H1 (cell line): ENCODE results near the gene VSIG10L. TPM values are rescaled to one million over a fixed set of nuclear protein-coding genes. Genes with fewer than 3 reads are reported as not detected.

Experiments used
- CTCF ChIA-PET: fragments of 300-600 bp; sonication (Branson Sonifier 250); formaldehyde crosslinking; loops from one replicate; lab custom pipeline; 2021; ENCODE audit not compliant: partially characterized antibody; lab: Charles Lee
- POLR2A ChIA-PET: fragments of 300-600 bp; sonication (Branson Sonifier 250); formaldehyde crosslinking; loops from one replicate; lab custom pipeline; 2021; ENCODE audit warnings: inconsistent platforms; ENCODE audit not compliant: partially characterized antibody; lab: Charles Lee
- DNase-seq, 2 experiments: peaks; one replicate each; pipeline versions ENCODE4 v3.0.0 to v3.0.0-alpha.2; 2010 to 2022; ENCODE audit warnings: low spot score in 2 of 2, low read depth in 1 of 2, mixed read lengths in 1 of 2
- FAIRE-seq: peaks from 2 replicates; lab custom pipeline; 2011; peaks lifted over from hg19 to GRCh38; lab: Jason Lieb, UNC
- H2AFZ ChIP-seq: 2 replicates; pipeline ENCODE4 v1.8.1; 2012; ENCODE audit warnings: low read length, inconsistent platforms
- H2AK5ac ChIP-seq: 2 replicates; pipeline ENCODE4 v1.6.1; 2013; ENCODE audit warnings: low read depth, low read length
- H2BK120ac ChIP-seq: replicated peaks from 2 replicates; pipeline ENCODE3; 2013; ENCODE audit warnings: low read depth, low read length, inconsistent platforms
- H2BK12ac ChIP-seq: 2 replicates; pipeline ENCODE4 v1.6.1; 2013; ENCODE audit warnings: low read depth, low read length
- H2BK15ac ChIP-seq: 2 replicates; pipeline ENCODE4 v1.6.1; 2013; ENCODE audit warnings: low read length
- H2BK20ac ChIP-seq: 2 replicates; pipeline ENCODE4 v1.6.1; 2013; ENCODE audit warnings: low read length
- H2BK5ac ChIP-seq: 2 replicates; pipeline ENCODE4 v1.6.1; 2013; ENCODE audit warnings: low read depth, low read length
- H3K14ac ChIP-seq: 2 replicates; pipeline ENCODE4 v1.6.1; 2013; ENCODE audit warnings: inconsistent platforms; ENCODE audit not compliant: insufficient read length
- H3K18ac ChIP-seq: 2 replicates; pipeline ENCODE4 v1.6.1; 2013; ENCODE audit warnings: low read length; ENCODE audit errors: extremely low read depth
- H3K23ac ChIP-seq: 2 replicates; pipeline ENCODE4 v1.6.1; 2013; ENCODE audit warnings: inconsistent platforms; ENCODE audit not compliant: insufficient read length
- H3K23me2 ChIP-seq: 2 replicates; pipeline ENCODE4 v1.6.1; 2013; ENCODE audit warnings: low read depth, low read length
- H3K27ac ChIP-seq: 2 replicates; pipeline ENCODE4 v1.6.1; 2011; ENCODE audit warnings: low read depth, low read length, inconsistent platforms
- H3K27me3 ChIP-seq, 4 experiments: replicated peaks in 1 of 4; 1 replicate in 1 of 4; 2 replicates in 3 of 4; pipeline versions ENCODE4 v1.6.1 to v1.8.1; 2011 to 2013; ENCODE audit warnings: low read length in 3 of 4, mild to moderate bottlenecking in 3 of 4, inconsistent platforms in 2 of 4, mixed read lengths in 2 of 4, moderate library complexity in 1 of 4; ENCODE audit not compliant: control insufficient read depth in 3 of 4, insufficient read depth in 3 of 4; ENCODE audit errors: extremely low read depth in 1 of 4
- H3K36me3 ChIP-seq, 4 experiments: 2 replicates each; pipeline versions ENCODE4 v1.6.1 to v1.8.1; 2011 to 2013; ENCODE audit warnings: mild to moderate bottlenecking in 4 of 4, low read length in 3 of 4, moderate library complexity in 2 of 4, control low read depth in 1 of 4, inconsistent platforms in 1 of 4; ENCODE audit not compliant: insufficient read depth in 4 of 4, control insufficient read depth in 2 of 4
- H3K4ac ChIP-seq: replicated peaks from 2 replicates; pipeline ENCODE3; 2013; ENCODE audit warnings: low read length, low read depth, mixed read lengths, inconsistent platforms; ENCODE audit not compliant: insufficient read length
- H3K4me1 ChIP-seq, 4 experiments: replicated peaks in 1 of 4; 1 replicate in 1 of 4; 2 replicates in 3 of 4; pipeline versions ENCODE4 v1.6.1 to v1.8.1; 2011 to 2013; ENCODE audit warnings: low read length in 3 of 4, inconsistent platforms in 2 of 4, mixed read lengths in 1 of 4; ENCODE audit not compliant: insufficient read depth in 4 of 4, control insufficient read depth in 3 of 4
- H3K4me2 ChIP-seq, 2 experiments: 2 replicates each; pipeline versions ENCODE4 v1.6.1 to v1.8.1; 2011 to 2013; ENCODE audit warnings: low read depth in 2 of 2, low read length in 2 of 2, control low read depth in 1 of 2, inconsistent platforms in 1 of 2, mild to moderate bottlenecking in 1 of 2; ENCODE audit not compliant: insufficient read depth in 1 of 2
- H3K4me3 ChIP-seq, 4 experiments: fragments of 200-600, 300-600 bp in 1 of 4; sonication (generic), shearing (Covaris generic), sonication (Bioruptor Twin) in 1 of 4; 2 replicates each; pipeline versions ENCODE4 v1.5.1 to v1.8.1; 2011 to 2016; ENCODE audit warnings: low read length in 4 of 4, low read depth in 3 of 4, control low read depth in 2 of 4, inconsistent platforms in 2 of 4, mild to moderate bottlenecking in 2 of 4, mixed read lengths in 1 of 4, moderate library complexity in 1 of 4; ENCODE audit not compliant: insufficient read depth in 2 of 4; ENCODE audit errors: extremely low read depth in 1 of 4
- H3K56ac ChIP-seq: replicated peaks from 2 replicates; pipeline ENCODE3; 2013; ENCODE audit warnings: low read depth, mild to moderate bottlenecking, mixed read lengths, low read length, inconsistent platforms; ENCODE audit not compliant: insufficient read length
- H3K79me1 ChIP-seq: 2 replicates; pipeline ENCODE4 v1.6.1; 2013; ENCODE audit warnings: low read depth, low read length, control low read depth
- H3K79me2 ChIP-seq, 2 experiments: 2 replicates each; pipeline versions ENCODE4 v1.6.1 to v1.8.1; 2012 to 2013; ENCODE audit warnings: low read length in 2 of 2, mild to moderate bottlenecking in 2 of 2, inconsistent platforms in 1 of 2; ENCODE audit not compliant: insufficient read depth in 2 of 2, control insufficient read depth in 1 of 2
- H3K9ac ChIP-seq, 4 experiments: replicated peaks in 1 of 4; 1 replicate in 1 of 4; 2 replicates in 3 of 4; pipeline versions ENCODE4 v1.6.1 to v1.8.1; 2011 to 2013; ENCODE audit warnings: low read depth in 3 of 4, low read length in 3 of 4, control low read depth in 2 of 4, mild to moderate bottlenecking in 2 of 4, moderate library complexity in 2 of 4, inconsistent platforms in 1 of 4; ENCODE audit errors: extremely low read depth in 1 of 4
- H3K9me3 ChIP-seq, 2 experiments: 2 replicates each; pipeline versions ENCODE4 v1.6.1 to v1.8.1; 2012 to 2013; ENCODE audit warnings: mild to moderate bottlenecking in 2 of 2, moderate library complexity in 2 of 2, control low read depth in 1 of 2, inconsistent platforms in 1 of 2, low read depth in 1 of 2, low read length in 1 of 2, mixed read lengths in 1 of 2; ENCODE audit not compliant: insufficient read depth in 2 of 2
- H4K20me1 ChIP-seq, 2 experiments: replicated peaks in 1 of 2; 2 replicates each; pipeline versions ENCODE3 to v1.8.1; 2011 to 2013; ENCODE audit warnings: inconsistent platforms in 2 of 2, low read length in 2 of 2, mild to moderate bottlenecking in 1 of 2; ENCODE audit not compliant: insufficient read depth in 2 of 2, control insufficient read depth in 1 of 2
- H4K5ac ChIP-seq: 2 replicates; pipeline ENCODE4 v1.6.1; 2013; ENCODE audit warnings: low read length, low read depth, mixed read lengths, inconsistent platforms; ENCODE audit not compliant: insufficient read length
- H4K8ac ChIP-seq: 2 replicates; pipeline ENCODE4 v1.8.0; 2013; ENCODE audit warnings: mild to moderate bottlenecking, moderate library complexity, low read length, inconsistent platforms; ENCODE audit not compliant: insufficient read depth; ENCODE audit errors: extremely low read depth
- H4K91ac ChIP-seq: replicated peaks from 2 replicates; pipeline ENCODE3; 2013; ENCODE audit warnings: low read length, mixed read lengths, inconsistent platforms; ENCODE audit not compliant: insufficient read length
- RBBP5 ChIP-seq: IDR thresholded peaks from 2 replicates; pipeline ENCODE4 v1.7.1; 2012; ENCODE audit warnings: low read depth, mild to moderate bottlenecking, inconsistent platforms, low read length, moderate library complexity, borderline replicate concordance
- SIRT6 ChIP-seq: IDR thresholded peaks from one replicate; pipeline ENCODE4 v1.7.1; 2012; ENCODE audit warnings: low read length, inconsistent platforms
- YY1 ChIP-seq: IDR thresholded peaks from 2 replicates; pipeline ENCODE4 v1.6.1; 2011; ENCODE audit warnings: low read depth, mild to moderate bottlenecking, low read length
- WGBS, 2 experiments: shearing (Covaris generic) in 1 of 2; methylation state at CpG; one replicate each; pipeline versions ENCODE4 v1.1.6 to v1.1.7; 2013 to 2015; ENCODE audit warnings: low lambda C conversion rate in 2 of 2, mixed read lengths in 2 of 2, inconsistent platforms in 1 of 2, low coverage in 1 of 2, missing lambda C conversion rate in 1 of 2; ENCODE audit not compliant: insufficient replicate concordance in 2 of 2, insufficient coverage in 1 of 2, insufficient read length in 1 of 2; ENCODE audit errors: extremely low coverage in 1 of 2, missing lambda C conversion rate in 1 of 2; 5-methylcytosine and 5-hydroxymethylcytosine counted together
- polyA plus RNA-seq, 7 experiments: library from polyadenylated mRNA; depleted of rRNA in 3 of 7; stranded (reverse) in 5 of 7; unstranded in 2 of 7; fragments of >200 nt in 5 of 7; fragments of 200-250 nt in 2 of 7; gene quantifications; 1 replicate in 5 of 7; 2 replicates in 1 of 7; 4 replicates in 1 of 7; pipeline versions ENCODE4 v1.2.1 to v1.2.3, GENCODE V29; 2011 to 2013; ENCODE audit warnings: missing spikeins in 2 of 7, mixed read lengths in 2 of 7
- total RNA-seq: library from RNA; stranded (reverse); fragmentation: NEBNext Ultra II Directional; extraction: Animal tissue kit (Norgen Biotek cat#: 25700); gene quantifications from 2 replicates; pipeline ENCODE4 v1.2.1, GENCODE V29; 2021

The VSIG10L gene
- total and polyA plus RNA-seq, 2 of the 8 experiments (the other 6 are each of a cell fraction or from before 2014, with no cell fraction given): 10.3 to 10.4 TPM

DNA sequence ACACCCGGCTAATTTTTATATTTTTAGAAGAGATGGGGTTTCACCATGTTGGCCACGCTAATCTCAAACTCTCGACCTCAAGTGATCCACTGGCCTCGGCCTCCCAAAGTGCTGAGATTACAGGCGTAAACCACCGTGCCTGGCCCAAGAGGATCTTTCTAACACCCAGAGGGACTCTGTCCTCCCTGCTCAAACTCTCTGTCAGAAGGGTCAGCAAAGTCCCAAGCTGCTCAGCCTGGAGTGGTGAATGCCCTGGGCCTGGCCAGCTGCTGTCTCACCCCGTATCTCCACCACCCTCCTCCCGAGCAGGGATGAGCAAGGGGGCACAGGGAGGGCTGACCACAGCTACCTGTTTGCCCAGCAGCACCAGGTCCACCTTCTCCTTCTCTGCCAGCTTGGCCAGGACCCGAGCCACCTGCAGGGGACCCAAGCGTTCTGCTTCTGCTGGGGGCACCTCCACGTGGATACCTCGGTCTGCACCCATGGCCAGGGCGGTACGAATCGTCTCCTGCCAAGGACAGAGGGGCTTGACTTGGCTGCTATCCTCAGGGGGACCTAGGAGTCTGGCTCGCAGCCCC lies 10.9 kb upstream of the VSIG10L start:
- Histone ChIP-seq H3K18ac (no peak overlapping the region), H3K4ac (no peak overlapping the region), H2BK20ac (no peak overlapping the region), H3K27ac (no peak overlapping the region), H3K56ac (no peak overlapping the region), H2BK12ac (no peak overlapping the region), H4K91ac (no peak overlapping the region), H3K23me2 (no peaks in the 10 kb centered on the region), H4K5ac (no peak overlapping the region), H3K14ac (no peak overlapping the region), H3K79me1 (no peaks in the 10 kb centered on the region), H3K36me3 (no peaks in the 10 kb centered on the region), H3K9me3 (no peaks in the 10 kb centered on the region), H3K4me2 (no peak overlapping the region), H2BK5ac (no peak overlapping the region), H2BK120ac (no peak overlapping the region), H2AFZ (no peak overlapping the region), H3K23ac (no peak overlapping the region), H3K27me3 (no peaks in the 10 kb centered on the region), H2AK5ac (no peak overlapping the region), H3K4me1 (peaks cover 3 to 9% (median 7%) of the 10 kb centered on the region in 4 experiments), H4K8ac (peak overlapping the region; percentile 51; the same call in 1 of the 2 replicates), H3K79me2 (no peaks in the 10 kb centered on the region), H3K9ac (no peak overlapping the region), H3K4me3 (no peak overlapping the region), H4K20me1 (no peaks in the 10 kb centered on the region), H2BK15ac (no peak overlapping the region)
- no peak for DNase-seq
- ChIA-PET CTCF (interaction anchor here (1.4 to 2.0 kb wide), 2 partner anchors 10 to 15 kb away, joined by 3 to 5 read pairs; no protein-coding TSS in a partner anchor), POLR2A (interaction anchor here (1.5 kb wide), 1 partner anchor 11 kb away, joined by 6 read pairs; no protein-coding TSS in a partner anchor)
- whole genome bisulfite sequencing, 2 experiments: 90% methylated on average over 13 of the region's 16 CpGs; no CpG with 5 or more reads in 1 of the 2 experiments
- TF ChIP-seq RBBP5 (no peak), SIRT6 (no peak), YY1 (no peak)
- FAIRE-seq: no peak
